Occipital lobe (tissue), 2 donors: Measurements from ENCODE around the gene CEP170B. TPM values are rescaled to one million over a fixed set of nuclear protein-coding genes. Genes with fewer than 3 reads are reported as not detected.
"Not testable (repeated sequence)": the region's sequence is repeated elsewhere in the genome, so short reads cannot be mapped to it uniquely, and the experiment has no call there.

Experiments
- DNase-seq: peaks from one replicate; lab custom pipeline; 2025; lab: John Stamatoyannopoulos, UW
- total RNA-seq: library from RNA; depleted of rRNA; stranded (reverse); fragments of >200 nt; gene quantifications from one replicate; pipeline ENCODE4 v1.2.3, GENCODE V29; 2014

Gene CEP170B
- total RNA-seq = 22.8 TPM

- DNase-seq = no peak
These were observed at the start of gene CEP170B for GRCh38 chr14:104865081-104865630. TSS of gene CEP170B (plus strand) at chr14:104865268. CDS start at chr14:104868451, 3,183 bp downstream.

- no peak for DNase-seq
These were observed 48.5 kb upstream of the CEP170B start for GRCh38 chr14:104816616-104816884.

GRCh38 chr14:104817930-104818713 lies 46.9 kb upstream of the CEP170B start:
- DNase-seq = no peak

GRCh38 chr14:104818714-104819161 lies 46.3 kb upstream of the CEP170B start:
- DNase-seq = no peak

DNA sequence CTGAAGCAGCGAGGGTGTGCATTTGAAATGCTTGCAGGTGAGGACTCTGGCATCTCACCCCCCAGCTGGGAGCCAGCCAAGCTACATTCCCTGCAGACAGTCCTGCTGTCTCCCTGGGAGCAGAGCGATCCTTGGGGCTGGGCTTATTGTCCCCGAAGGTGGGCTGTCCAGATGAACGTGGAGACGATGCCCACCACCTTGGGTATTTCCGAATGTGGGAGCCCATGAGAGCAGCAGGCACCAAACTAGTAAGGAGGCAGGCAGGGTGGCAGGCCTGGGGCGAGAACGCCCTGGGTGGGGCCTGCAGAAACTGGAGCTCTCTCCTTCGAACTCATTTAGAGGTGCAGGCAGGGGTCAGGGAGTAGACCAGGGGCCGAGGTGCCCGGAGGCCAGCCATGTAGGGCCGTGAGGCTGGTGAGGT lies 45.7 kb upstream of the CEP170B start:
- DNase-seq = no peak

GRCh38 chr14:104820669-104821228 lies 44.3 kb upstream of the CEP170B start:
- peak; percentile 53 for DNase-seq

DNA sequence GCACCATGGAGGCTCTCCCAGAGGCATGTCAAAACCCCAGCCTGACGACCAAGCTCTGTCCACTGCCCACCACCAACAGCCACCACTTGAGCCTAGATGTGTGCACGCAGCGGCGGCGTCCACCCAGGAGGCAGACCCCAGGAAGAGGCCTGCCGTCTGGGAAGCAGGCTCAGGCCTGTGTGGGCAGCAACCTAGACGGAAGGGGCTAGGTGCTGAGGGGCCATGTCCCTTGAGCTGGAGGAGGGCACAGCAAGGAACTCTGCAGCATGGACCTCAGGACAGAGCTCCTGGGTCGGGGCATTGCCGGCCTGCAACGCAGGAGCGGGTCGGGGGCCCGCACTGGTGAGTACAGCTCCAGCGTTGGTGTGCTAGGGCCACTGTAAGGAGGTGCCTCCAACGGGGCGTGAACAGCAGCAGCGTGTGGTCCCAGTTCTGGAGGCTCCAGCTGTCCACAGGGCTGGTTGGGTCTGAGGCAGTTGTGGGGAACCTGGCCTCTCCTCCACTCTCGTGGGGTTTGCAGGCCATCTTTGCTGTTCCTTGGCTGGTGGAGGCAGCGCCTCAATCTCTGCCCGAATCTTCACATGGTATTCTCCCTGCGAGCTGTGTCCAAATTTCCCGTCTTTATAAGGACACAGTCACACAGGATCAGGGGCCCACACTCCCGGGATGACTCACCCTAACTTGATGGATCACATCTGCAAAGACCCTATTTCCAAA lies 43.7 kb upstream of the CEP170B start:
- DNase-seq = no peak

DNA sequence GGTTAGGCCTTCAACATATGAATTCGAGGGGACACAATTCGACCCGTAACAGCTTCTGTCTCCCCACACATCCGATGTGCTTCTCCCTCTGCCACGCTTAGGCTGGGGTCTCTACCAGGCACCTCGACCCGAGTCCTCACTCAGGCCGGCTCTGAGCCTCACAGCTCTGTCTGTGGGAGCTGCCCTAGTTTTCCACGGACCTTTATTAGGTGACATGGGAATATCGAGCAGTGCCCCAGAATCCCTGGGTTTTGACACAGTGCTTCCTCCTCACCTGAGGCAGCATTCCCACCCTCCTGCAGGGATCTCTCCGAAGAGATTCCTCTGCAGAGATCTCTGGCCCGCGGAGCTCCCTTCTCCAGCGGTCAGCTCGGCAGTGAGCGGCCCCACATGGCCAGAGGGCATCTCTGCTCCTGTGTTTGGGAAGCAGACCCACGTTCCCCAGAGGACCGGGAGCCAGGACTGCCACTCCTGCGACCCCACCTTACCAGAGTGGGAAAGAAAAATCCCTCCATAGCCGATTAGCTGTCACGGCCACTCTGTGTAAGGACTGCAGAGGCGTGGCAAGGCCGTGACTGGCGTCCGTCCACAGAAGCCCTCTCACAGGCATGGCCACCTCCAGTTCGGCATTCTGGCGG lies 43.0 kb upstream of the CEP170B start:
- DNase-seq = no peak

GRCh38 chr14:104822821-104823615 lies 42.0 kb upstream of the CEP170B start:
- no peak for DNase-seq

DNA sequence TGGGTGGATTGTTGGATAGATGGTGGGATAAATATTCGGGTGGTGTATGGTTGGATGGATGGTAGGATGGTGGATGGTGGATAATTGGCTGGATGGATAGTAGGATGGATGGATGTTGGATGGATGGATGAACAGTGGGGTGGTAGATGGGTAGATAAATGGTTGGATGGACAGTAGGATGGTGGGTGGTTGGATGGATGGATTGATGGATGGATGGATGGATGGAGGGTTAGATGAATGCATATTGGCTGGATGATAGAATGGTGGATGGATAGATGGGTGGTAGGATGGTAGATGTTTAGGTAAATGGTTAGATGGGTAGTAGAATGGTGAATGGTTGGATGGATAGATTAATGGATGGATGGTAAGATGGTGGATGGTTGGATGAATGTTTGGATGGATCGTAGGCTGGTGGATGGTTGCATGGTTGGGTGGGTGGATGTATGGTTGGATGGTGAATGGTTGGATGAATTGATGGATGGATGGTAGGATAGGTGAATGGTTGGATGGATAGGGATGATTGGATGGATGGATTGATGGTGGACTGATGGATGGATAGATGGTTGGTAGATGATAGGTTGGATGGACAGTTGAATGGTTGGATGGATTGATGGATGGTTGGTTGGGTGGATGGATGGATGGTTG lies 40.6 kb upstream of the CEP170B start:
- DNase-seq = no peak

- DNase-seq = peak; percentile 88
These were observed 38.7 kb upstream of the CEP170B start for GRCh38 chr14:104826189-104826860.

- DNase-seq = no peak
These were observed 38.2 kb upstream of the CEP170B start for GRCh38 chr14:104826861-104827176.

- no peak for DNase-seq
These were observed 37.7 kb upstream of the CEP170B start for GRCh38 chr14:104827177-104828055.

- DNase-seq = no peak
These were observed 34.3 kb upstream of the CEP170B start for GRCh38 chr14:104830781-104831180.

GRCh38 chr14:104836171-104836935 lies 28.7 kb upstream of the CEP170B start:
- not testable (repeated sequence) for DNase-seq

- no peak for DNase-seq
These were observed 23.3 kb upstream of the CEP170B start for GRCh38 chr14:104841730-104842129.

DNA sequence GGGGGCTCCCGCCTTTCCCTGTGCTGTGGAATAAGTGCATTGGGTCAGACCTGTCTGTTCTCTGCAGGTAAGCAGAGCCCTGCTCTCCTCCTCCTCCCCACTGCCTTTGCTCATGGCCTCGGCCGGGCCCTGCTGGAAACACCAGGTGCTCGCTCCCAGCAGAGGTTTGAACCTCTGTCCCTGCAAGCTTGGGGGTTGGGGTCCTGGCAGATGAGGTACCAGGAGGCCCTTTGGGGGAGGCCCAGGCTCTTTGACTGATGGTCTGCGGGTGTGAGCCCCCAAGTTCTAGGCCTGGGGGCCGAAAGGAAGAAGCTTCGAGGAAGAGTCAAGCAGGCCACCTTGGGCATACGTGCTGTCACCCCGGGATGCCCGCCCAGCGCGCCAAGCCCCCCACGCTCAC lies 22.1 kb upstream of the CEP170B start:
- DNase-seq = no peak
